HepG2 (cell line): ENCODE results near the gene BCL11B. TPM values are rescaled to one million over a fixed set of nuclear protein-coding genes. Genes with fewer than 3 reads are reported as not detected.
A peak's percentile ranks its signal among the peaks of the same experiment; 100 is the strongest.

ENCODE experiments used
- ARHGAP35 ChIP-seq: sonication (generic); formaldehyde crosslinking; IDR thresholded peaks from 2 replicates; pipeline ENCODE4 v1.9.0; 2022; ENCODE audit warnings: mild to moderate bottlenecking, inconsistent platforms, moderate library complexity, missing genetic modification reagents, borderline replicate concordance
- ATF7 ChIP-seq, 2 experiments: fragments of 450-650 bp in 1 of 2; sonication (generic) in 1 of 2; formaldehyde crosslinking in 1 of 2; IDR thresholded peaks; 2 replicates each; pipeline versions ENCODE4 v1.4.0 to v1.6.1; 2016 to 2020; ENCODE audit warnings: antibody characterized with exemption in 1 of 2, mild to moderate bottlenecking in 1 of 2, missing genetic modification reagents in 1 of 2
- MED1 ChIP-seq: sonication (generic); formaldehyde crosslinking; IDR thresholded peaks from 2 replicates; pipeline ENCODE4 v1.4.0; 2020; ENCODE audit warnings: missing genetic modification reagents
- TAF15 ChIP-seq: fragments of 200-400 bp; formaldehyde crosslinking; IDR thresholded peaks from one replicate; pipeline ENCODE4 v1.6.1; 2018; ENCODE audit warnings: mild to moderate bottlenecking, low read depth, low read length; ENCODE audit not compliant: poor library complexity, severe bottlenecking
- TCF7L2 ChIP-seq: IDR thresholded peaks from 2 replicates; pipeline ENCODE4 v1.6.1; 2011; ENCODE audit warnings: mild to moderate bottlenecking, low read depth, low read length, moderate library complexity
- ZC3H4 ChIP-seq: sonication (generic); formaldehyde crosslinking; IDR thresholded peaks from 2 replicates; pipeline ENCODE4 v1.4.0; 2020; ENCODE audit warnings: missing genetic modification reagents, borderline replicate concordance
- ZNF136 ChIP-seq: sonication (generic); formaldehyde crosslinking; IDR thresholded peaks from 2 replicates; pipeline ENCODE4 v1.8.1; 2022; ENCODE audit warnings: low read depth, mild to moderate bottlenecking, moderate library complexity, missing genetic modification reagents
- ZNF20 ChIP-seq: sonication (generic); formaldehyde crosslinking; IDR thresholded peaks from 2 replicates; pipeline ENCODE4 v1.4.0; 2020; ENCODE audit warnings: mild to moderate bottlenecking, moderate library complexity, missing genetic modification reagents
- ZNF441 ChIP-seq: sonication (generic); formaldehyde crosslinking; IDR thresholded peaks from 2 replicates; pipeline ENCODE4 v1.7.0; 2021; ENCODE audit warnings: missing genetic modification reagents, borderline replicate concordance
- ZNF496 ChIP-seq: sonication (generic); formaldehyde crosslinking; IDR thresholded peaks from 2 replicates; pipeline ENCODE4 v1.8.1; 2023; ENCODE audit warnings: mild to moderate bottlenecking, moderate library complexity, missing genetic modification reagents; ENCODE audit not compliant: insufficient replicate concordance
- ZSCAN21 ChIP-seq: sonication (generic); formaldehyde crosslinking; IDR thresholded peaks from 2 replicates; pipeline ENCODE4 v1.8.0; 2022; ENCODE audit warnings: mild to moderate bottlenecking, missing genetic modification reagents, moderate library complexity, borderline replicate concordance
- polyA plus RNA-seq, 8 experiments: library from polyadenylated mRNA; depleted of rRNA in 3 of 8; stranded (reverse) in 7 of 8; unstranded in 1 of 8; fragments of >200 nt; fragmentation: Illumina TruSeq in 4 of 8; extraction: Trizol in 4 of 8; gene quantifications; 2 replicates each; pipeline versions ENCODE4 v1.2.1 to v1.2.3, GENCODE V29; 2011 to 2016; ENCODE audit warnings: low read depth in 4 of 8, missing spikeins in 1 of 8, mixed read lengths in 1 of 8; ENCODE audit not compliant: insufficient read depth in 1 of 8
- total RNA-seq, 5 experiments: library from RNA; depleted of rRNA; stranded (reverse); fragments of >200 nt; fragmentation: Illumina TruSeq; extraction: Trizol; gene quantifications; 2 replicates each; pipeline ENCODE4 v1.2.3, GENCODE V29; 2016; ENCODE audit warnings: low read depth in 1 of 5
- TF ChIP-seq, protein P1 (sequence below): sonication (generic); formaldehyde crosslinking; conservative IDR thresholded peaks from 2 replicates; pipeline ENCODE4 v1.4.0; 2020; ENCODE audit warnings: missing genetic modification reagents
- TF ChIP-seq, protein P2 (sequence below): sonication (generic); formaldehyde crosslinking; IDR thresholded peaks from one replicate; pipeline ENCODE4 v1.5.1; 2020; ENCODE audit warnings: mild to moderate bottlenecking, missing genetic modification reagents; ENCODE audit errors: not compliant biosample characterization
- TF ChIP-seq, protein P3 (sequence below): IDR thresholded peaks from 2 replicates; pipeline ENCODE4 v1.6.1; 2018; ENCODE audit warnings: missing genetic modification reagents
- TF ChIP-seq, protein P4 (sequence below): sonication (generic); IDR thresholded peaks from 2 replicates; pipeline ENCODE4 v1.6.1; 2016; ENCODE audit warnings: low read depth, borderline replicate concordance

The BCL11B gene
- total and polyA plus RNA-seq, 2 of the 13 experiments (the other 11 are each of a cell fraction or from before 2014, with no cell fraction given): not detected

GRCh38 chr14:99316281-99317163, 44.5 kb upstream of the BCL11B start (continued):
- TF ChIP-seq, protein P1, sequence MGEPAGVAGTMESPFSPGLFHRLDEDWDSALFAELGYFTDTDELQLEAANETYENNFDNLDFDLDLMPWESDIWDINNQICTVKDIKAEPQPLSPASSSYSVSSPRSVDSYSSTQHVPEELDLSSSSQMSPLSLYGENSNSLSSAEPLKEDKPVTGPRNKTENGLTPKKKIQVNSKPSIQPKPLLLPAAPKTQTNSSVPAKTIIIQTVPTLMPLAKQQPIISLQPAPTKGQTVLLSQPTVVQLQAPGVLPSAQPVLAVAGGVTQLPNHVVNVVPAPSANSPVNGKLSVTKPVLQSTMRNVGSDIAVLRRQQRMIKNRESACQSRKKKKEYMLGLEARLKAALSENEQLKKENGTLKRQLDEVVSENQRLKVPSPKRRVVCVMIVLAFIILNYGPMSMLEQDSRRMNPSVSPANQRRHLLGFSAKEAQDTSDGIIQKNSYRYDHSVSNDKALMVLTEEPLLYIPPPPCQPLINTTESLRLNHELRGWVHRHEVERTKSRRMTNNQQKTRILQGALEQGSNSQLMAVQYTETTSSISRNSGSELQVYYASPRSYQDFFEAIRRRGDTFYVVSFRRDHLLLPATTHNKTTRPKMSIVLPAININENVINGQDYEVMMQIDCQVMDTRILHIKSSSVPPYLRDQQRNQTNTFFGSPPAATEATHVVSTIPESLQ (CRISPR knock-in tag): no peak
- no peak for TF ChIP-seq ZNF20
- no peak for TF ChIP-seq ZNF496 (CRISPR knock-in tag)
- 0 out of 2 replicates have a peak, but pooled peaks have one; percentile 41 for TF ChIP-seq TCF7L2
- peak; percentile 67 for TF ChIP-seq MED1
- TF ChIP-seq, protein P2, sequence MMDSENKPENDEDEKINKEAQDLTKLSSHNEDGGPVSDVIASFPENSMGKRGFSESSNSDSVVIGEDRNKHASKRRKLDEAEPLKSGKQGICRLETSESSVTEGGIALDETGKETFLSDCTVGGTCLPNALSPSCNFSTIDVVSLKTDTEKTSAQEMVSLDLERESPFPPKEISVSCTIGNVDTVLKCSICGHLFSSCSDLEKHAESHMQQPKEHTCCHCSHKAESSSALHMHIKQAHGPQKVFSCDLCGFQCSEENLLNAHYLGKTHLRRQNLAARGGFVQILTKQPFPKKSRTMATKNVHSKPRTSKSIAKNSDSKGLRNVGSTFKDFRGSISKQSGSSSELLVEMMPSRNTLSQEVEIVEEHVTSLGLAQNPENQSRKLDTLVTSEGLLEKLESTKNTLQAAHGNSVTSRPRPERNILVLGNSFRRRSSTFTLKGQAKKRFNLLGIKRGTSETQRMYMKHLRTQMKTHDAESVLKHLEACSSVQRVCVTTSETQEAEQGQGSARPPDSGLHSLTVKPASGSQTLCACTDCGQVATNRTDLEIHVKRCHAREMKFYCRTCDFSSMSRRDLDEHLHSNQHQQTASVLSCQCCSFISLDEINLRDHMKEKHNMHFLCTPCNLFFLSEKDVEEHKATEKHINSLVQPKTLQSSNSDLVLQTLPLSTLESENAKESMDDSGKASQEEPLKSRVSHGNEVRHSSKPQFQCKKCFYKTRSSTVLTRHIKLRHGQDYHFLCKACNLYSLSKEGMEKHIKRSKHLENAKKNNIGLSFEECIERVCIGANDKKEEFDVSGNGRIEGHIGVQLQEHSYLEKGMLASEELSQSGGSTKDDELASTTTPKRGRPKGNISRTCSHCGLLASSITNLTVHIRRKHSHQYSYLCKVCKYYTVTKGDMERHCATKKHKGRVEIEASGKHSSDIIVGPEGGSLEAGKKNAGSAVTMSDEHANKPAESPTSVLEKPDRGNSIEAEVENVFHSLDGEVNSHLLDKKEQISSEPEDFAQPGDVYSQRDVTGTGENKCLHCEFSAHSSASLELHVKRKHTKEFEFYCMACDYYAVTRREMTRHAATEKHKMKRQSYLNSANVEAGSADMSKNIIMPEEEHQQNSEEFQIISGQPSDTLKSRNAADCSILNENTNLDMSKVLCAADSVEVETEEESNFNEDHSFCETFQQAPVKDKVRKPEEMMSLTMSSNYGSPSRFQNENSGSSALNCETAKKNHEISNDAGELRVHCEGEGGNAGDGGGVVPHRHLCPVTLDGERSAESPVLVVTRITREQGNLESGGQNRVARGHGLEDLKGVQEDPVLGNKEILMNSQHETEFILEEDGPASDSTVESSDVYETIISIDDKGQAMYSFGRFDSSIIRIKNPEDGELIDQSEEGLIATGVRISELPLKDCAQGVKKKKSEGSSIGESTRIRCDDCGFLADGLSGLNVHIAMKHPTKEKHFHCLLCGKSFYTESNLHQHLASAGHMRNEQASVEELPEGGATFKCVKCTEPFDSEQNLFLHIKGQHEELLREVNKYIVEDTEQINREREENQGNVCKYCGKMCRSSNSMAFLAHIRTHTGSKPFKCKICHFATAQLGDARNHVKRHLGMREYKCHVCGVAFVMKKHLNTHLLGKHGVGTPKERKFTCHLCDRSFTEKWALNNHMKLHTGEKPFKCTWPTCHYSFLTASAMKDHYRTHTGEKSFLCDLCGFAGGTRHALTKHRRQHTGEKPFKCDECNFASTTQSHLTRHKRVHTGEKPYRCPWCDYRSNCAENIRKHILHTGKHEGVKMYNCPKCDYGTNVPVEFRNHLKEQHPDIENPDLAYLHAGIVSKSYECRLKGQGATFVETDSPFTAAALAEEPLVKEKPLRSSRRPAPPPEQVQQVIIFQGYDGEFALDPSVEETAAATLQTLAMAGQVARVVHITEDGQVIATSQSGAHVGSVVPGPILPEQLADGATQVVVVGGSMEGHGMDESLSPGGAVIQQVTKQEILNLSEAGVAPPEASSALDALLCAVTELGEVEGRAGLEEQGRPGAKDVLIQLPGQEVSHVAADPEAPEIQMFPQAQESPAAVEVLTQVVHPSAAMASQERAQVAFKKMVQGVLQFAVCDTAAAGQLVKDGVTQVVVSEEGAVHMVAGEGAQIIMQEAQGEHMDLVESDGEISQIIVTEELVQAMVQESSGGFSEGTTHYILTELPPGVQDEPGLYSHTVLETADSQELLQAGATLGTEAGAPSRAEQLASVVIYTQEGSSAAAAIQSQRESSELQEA (CRISPR knock-in tag): no peak
- TF ChIP-seq ZNF441 (CRISPR knock-in tag): peak; percentile 31; the same call in 1 of the 2 replicates
- no peak for TF ChIP-seq ARHGAP35 (CRISPR knock-in tag)
- TF ChIP-seq ATF7 (IDR thresholded peaks at IDR 0.05): no peak
- TF ChIP-seq ATF7 (CRISPR knock-in tag; IDR thresholded peaks at IDR 0.05): no peak
- TF ChIP-seq TAF15: no peak
- TF ChIP-seq, protein P3, sequence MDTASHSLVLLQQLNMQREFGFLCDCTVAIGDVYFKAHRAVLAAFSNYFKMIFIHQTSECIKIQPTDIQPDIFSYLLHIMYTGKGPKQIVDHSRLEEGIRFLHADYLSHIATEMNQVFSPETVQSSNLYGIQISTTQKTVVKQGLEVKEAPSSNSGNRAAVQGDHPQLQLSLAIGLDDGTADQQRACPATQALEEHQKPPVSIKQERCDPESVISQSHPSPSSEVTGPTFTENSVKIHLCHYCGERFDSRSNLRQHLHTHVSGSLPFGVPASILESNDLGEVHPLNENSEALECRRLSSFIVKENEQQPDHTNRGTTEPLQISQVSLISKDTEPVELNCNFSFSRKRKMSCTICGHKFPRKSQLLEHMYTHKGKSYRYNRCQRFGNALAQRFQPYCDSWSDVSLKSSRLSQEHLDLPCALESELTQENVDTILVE (CRISPR knock-in tag): no peak
- TF ChIP-seq, protein P4, sequence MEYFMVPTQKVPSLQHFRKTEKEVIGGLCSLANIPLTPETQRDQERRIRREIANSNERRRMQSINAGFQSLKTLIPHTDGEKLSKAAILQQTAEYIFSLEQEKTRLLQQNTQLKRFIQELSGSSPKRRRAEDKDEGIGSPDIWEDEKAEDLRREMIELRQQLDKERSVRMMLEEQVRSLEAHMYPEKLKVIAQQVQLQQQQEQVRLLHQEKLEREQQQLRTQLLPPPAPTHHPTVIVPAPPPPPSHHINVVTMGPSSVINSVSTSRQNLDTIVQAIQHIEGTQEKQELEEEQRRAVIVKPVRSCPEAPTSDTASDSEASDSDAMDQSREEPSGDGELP: peak; percentile 11; the same call in 1 of the 2 replicates
- peak; percentile 54; the same call in 1 of the 2 replicates for TF ChIP-seq ZNF136 (CRISPR knock-in tag)
- no peak for TF ChIP-seq ZSCAN21 (CRISPR knock-in tag)
- TF ChIP-seq ZC3H4: no peak
